GM18858 (cell line): ENCODE results near the gene ECI1.
A peak's percentile ranks its signal among the peaks of the same experiment; 100 is the strongest.
"Not testable (repeated sequence)": the region's sequence is repeated elsewhere in the genome, so short reads cannot be mapped to it uniquely, and the experiment has no call there.

Experiments used
- ATAC-seq: cut with Tn5 transposase; IDR thresholded peaks from one replicate; pipeline ENCODE4 v1.9.1; 2021; ENCODE audit not compliant: unreplicated experiment

Gene ECI1

GRCh38 chr16:2280981-2281542 lies 29.7 kb upstream of the ECI1 start:
- no peak for ATAC-seq

GRCh38 chr16:2280461-2280860 lies 29.1 kb upstream of the ECI1 start:
- no peak for ATAC-seq

GRCh38 chr16:2278956-2279800 lies 27.8 kb upstream of the ECI1 start:
- ATAC-seq = no peak

- no peak for ATAC-seq
Observed at GRCh38 chr16:2278272-2278608, 26.9 kb upstream of the ECI1 start.

- no peak for ATAC-seq
Observed at GRCh38 chr16:2277466-2278271, 26.3 kb upstream of the ECI1 start.

GRCh38 chr16:2276368-2277195 lies 25.2 kb upstream of the ECI1 start:
- ATAC-seq = no peak

GRCh38 chr16:2275476-2276367 lies 24.3 kb upstream of the ECI1 start:
- ATAC-seq = no peak

- ATAC-seq = no peak
Observed at GRCh38 chr16:2273931-2274330, 22.5 kb upstream of the ECI1 start.

GRCh38 chr16:2273484-2273883 lies 22.1 kb upstream of the ECI1 start:
- no peak for ATAC-seq

GRCh38 chr16:2271848-2272461 lies 20.6 kb upstream of the ECI1 start:
- no peak for ATAC-seq

- ATAC-seq = no peak
Observed at GRCh38 chr16:2270588-2271470, 19.4 kb upstream of the ECI1 start.

- ATAC-seq = no peak
Observed at GRCh38 chr16:2270070-2270462, 18.7 kb upstream of the ECI1 start.

GRCh38 chr16:2267913-2268666 lies 16.7 kb upstream of the ECI1 start, which contains the start of gene RNPS1:
Gene RNPS1, minus strand, starts transcription at chr16:2268126. Its CDS starts 3,483 bp downstream, at chr16:2264643.
- ATAC-seq = peak; percentile 62

- peak; percentile 38 for ATAC-seq
Observed at GRCh38 chr16:2267505-2267912, 16.1 kb upstream of the ECI1 start.

GRCh38 chr16:2266887-2267286 lies 15.5 kb upstream of the ECI1 start:
- ATAC-seq = not testable (repeated sequence)

GRCh38 chr16:2263026-2263425 lies 11.6 kb upstream of the ECI1 start:
- ATAC-seq = not testable (repeated sequence)

GRCh38 chr16:2260250-2260649 lies 8.9 kb upstream of the ECI1 start:
- ATAC-seq = no peak

- not testable (repeated sequence) for ATAC-seq
Observed at GRCh38 chr16:2258530-2258929, 7.1 kb upstream of the ECI1 start.
